Activated T-helper 1 cell treated with Interleukin-2 at 50 U/mL for 16 hours (primary cell): ENCODE results near the gene USP8.
"Not testable (repeated sequence)": the region's sequence is repeated elsewhere in the genome, so short reads cannot be mapped to it uniquely, and the experiment has no call there.

Experiments used
- DNase-seq: peaks from one replicate; pipeline ENCODE4 v3.0.0-alpha.2; 2020; ENCODE audit warnings: low read depth

Gene USP8

DNA sequence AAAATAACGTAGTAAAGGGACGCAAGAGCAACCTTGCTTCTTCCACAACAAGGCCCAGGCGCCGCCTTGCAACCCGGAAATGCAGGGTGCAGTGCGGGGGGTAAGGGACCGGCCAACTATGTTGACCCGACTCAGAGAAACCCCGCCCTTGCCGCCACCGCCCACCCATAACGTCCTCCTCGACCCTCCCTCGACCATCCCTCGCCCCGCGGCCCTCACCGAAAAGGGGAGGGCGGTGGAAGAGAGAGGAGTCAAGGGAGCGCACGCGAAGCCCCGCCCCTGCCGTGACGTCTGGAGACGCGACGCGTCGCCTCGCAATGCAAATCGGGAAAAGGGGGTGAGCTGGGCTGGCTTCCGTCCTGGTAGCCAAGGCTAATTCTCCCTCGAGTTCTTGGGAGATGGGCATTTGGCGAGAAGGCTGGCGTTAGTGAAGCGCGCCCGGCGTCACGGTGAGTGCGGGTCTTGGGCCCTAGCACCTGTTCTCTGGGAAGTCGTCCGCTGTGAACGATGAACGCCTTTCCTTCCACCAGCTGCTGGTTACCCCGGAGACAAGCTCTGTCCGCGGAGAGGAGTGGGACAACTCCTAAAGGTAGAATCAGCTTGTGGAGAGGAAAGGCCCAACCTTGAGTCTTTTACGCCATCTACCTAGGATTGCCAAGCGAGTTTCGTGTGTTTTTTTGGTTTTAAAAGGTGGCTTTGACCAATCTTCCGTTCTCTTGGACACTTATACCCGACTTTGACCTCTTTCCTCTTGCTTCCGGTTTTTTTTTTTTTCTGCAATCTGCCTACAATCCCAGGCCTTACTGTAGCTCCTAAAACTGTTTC, at the start of gene USP8:
Gene USP8 (plus strand): TSS at position 340 of the 825 bp plus-strand sequence. CDS start 14,669 bp downstream, outside the sequence.
- DNase-seq = peak; percentile 85

DNA sequence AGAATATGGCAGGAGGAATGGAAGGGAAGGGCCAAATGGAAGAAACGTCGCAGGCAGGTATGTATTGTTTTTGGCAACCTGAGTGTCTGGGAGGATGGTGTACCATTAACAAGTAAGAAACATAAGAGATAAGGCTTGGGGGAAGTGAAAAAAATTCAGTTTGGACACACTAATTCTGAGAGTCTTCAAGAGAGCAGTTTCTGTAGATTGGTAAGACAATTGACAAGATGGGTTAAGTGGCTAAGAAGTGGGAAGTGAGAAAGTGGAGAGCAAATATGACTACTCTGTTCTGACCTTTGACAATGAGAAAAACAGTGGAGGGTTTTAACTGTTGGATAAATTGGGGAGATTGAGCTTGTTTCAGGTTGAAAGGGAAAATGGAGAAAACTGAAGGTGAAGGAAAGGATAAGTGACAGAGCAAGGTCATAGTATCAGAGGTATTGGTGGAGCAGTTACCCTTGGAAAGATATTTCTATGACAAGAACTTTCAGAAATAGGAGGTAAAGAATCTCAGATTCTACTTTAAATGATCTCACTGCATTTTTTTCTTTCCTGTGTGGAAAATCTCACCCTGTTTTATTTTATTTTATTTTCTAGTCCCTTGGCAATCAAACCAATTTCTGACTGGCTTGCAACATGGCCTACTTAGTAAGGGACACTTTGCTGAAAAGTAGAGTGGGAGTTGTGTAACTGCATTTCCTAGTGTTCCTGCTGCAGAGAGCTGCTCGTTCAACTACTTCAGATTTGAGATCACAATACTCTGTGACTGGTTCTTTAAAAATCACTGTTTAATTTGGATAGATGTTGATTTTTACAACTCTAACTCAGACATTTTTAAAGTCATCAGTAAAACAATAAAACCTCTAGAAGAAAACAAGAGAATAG, 46.1 kb upstream of the USP8 start:
- no peak for DNase-seq

DNA sequence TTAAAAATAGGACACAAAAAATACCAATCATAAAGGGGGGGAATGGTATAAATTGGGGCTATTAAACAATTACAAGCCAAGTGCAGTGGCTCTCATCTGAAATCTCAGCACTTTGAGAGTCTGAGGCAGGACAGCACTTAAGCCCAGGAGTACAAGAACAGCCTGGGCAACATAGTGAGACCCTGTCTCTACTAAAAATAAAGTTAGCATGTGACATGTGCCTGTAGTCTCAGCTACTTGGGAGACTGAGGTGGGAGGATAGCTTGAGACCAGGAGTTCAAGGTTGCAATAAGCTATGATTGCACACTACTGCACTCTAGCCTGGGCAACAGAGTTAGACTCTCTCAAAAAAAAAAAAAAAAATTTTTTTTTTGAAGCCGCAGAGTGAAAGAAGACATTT, 45.4 kb upstream of the USP8 start:
- no peak for DNase-seq

DNA sequence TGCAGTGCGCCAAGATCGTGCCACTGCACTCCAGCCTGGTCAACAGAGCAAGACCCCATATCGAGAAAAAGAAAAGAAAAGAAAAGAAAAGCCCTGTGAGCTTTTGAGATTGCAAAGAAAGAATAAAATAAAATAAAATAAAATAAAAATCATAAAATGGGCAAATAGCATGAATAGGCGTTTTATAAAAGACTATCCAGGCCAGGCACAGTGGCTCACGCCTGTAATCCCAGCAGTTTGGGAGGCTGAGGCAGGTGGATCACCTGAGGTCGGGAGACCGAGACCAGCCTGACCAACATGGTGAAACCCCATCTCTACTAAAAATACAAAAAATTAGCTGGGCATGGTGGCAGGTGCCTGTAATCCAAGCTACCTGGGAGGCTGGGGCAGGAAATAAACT, 44.8 kb upstream of the USP8 start:
- DNase-seq = not testable (repeated sequence)

DNA sequence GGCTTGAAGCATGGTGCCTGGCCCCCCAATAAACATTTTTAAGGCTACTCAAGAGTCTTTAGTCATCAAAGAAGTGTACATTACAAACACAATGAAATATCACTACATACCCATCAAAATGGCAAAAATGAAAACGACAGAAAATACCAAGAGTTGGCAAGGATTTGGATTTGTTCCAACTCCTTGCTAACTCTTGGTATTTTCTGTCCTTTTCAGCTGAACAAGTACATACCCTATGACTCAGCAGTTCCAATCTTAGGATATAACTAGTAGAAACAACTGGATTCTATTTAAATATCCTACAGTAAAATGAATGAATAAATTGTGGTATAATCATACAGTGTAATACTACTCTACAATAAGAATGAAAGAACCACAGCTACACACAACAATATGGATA, 44.1 kb upstream of the USP8 start:
- DNase-seq = no peak

DNA sequence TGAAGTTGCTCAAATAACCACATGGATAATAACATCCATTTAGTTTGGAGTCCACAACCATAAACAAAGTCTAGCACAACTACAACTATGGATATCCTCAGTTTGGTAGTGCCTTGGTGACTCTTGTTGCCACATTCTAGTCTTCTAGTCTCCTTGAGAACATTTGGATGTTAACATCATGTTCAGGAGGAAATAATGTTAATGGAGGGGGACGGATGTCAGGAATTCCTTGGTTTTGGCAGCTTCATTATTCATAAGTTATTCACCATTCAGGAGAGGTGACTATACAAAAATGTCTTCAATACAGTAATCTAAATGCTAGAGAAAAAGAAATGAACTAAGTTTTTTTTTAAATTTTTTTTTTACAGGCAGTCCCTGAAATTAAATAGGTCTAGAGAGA, 42.8 kb upstream of the USP8 start:
- no peak for DNase-seq

DNA sequence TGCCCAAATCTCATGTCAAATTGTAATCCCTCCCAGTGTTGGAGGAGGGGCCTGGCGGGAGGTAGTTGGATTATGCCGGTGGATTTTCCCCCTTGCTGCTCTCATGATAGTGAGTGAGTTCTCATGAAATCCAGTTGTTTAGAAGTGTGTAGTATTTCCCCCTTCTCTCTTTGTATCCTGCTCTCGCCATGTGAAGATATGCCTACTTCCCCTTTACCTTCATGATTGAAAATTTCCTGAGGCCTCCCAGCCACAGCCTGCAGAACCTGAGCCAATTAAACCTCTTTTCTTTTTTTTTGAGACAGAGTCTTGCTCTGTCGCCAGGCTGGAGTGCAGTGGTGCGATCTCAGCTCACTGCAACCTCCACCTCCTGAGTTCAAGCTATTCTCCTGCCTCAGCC, 41.8 kb upstream of the USP8 start:
- not testable (repeated sequence) for DNase-seq

DNA sequence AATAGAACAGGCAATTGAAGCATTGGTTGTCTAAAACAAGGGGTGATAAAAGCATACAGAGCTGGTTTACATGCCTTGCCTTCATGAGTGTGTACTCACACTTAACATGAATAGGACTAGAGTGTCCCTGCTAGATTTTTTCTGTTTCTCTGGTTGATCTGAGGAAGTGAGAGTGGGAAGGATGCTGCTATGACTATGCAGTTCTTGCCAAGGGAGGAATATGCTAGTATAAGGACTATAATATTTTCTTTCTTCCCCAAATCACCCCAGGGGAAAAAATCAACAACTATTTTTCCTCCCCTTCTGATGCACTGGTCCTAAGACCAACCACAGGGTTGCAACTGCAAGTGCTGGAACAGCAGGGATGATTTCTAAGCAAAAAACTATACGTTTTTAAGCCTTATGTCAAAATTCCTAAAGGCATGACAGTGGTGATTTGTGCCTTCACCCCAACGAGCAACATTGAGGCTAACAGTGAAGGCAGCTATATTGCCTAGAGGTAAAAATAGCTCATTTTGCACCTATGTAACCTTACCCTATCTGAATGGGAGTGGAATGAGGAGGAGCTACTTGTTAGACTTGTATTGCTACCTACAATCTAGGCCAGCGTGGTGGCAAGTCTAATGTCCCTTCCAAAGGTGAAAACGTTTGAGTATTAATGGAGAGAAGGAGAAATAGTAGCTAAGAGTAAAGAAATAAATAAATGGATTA, 33.5 kb upstream of the USP8 start:
- DNase-seq = no peak

DNA sequence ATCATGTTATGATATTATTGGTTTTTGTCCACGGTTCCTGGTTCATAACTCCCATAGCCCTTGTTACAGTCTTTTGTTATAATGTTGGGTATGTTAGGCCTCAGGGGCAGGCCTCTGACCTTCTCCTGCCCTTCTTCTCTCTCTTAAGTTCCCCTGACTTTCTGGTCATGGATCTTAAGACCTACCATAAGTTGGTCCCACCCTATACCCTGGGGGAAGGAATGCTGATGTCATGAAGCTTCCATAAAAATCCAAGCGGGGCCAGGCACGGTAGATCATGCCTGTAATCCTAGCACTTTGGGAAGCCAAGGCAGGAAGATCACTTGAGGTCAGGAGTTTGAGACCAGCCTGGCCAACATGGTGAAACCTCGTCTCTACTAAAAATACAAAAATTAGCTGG, 32.6 kb upstream of the USP8 start:
- not testable (repeated sequence) for DNase-seq

DNA sequence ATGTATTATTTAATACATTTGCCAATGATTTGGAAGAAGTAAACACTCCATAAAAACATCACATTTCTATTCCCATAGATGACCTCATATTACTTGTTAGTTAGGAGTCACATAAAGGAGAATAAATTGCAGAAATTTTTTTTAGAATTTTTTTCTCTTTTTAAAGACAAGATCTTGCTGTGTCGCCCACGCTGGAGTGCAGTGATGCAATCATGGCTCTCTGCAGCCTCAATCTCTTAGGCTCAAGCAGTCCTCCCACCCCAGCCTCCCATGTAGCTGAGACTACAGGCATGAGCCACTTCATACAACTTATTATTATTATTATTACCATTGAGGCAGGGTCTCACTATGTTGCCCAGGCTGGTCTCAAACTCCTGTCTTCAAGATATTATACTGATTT, 12.3 kb upstream of the USP8 start:
- no peak for DNase-seq

DNA sequence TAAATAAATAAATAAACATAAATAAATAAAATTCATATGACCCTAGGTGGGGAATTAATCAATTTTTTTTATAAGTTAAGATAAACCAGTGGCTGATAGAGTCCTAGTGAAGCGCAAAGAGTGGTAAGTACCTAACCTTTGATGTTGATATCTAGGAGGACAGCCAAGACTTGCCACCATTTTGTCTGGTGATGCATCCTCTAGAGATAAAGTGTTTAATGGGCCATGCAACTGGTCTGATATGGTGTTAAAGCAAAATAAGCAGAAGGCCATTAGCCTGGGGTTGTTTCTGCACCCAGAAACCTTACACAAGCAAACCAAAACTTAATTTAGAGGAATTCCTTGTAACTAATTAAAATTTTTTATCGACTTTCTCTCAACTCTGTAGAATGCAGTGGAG, 9.6 kb upstream of the USP8 start:
- DNase-seq = no peak

DNA sequence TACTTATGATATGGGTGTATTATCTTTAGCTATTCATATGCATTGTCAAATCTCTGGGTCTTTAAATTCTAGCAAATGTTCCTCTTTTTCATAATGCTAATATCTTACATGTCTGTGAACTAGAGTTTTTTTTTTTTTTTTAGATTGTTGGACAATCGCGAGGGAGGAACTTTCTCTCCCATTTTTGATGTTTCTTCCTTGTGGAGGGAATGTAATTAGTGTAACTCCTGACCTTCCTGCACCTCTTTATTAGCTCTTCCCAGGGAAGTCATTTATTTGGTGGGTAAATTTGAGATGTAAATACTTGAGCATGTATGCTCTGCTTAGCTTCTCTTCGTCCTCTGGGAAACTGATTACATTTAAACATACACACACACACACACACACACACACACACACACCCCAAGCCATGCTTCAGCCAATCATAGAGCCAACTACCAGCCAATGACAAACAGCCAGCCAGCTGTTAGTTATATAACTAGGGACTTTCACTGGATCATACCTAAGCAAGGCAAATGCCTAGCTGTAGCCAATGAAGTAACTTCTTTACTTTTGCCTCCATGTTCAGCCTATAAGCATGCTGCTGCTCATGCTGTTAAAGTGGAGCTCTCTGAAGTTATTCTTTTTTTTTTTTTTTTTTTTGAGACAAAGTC, 8.3 kb upstream of the USP8 start:
- no peak for DNase-seq

DNA sequence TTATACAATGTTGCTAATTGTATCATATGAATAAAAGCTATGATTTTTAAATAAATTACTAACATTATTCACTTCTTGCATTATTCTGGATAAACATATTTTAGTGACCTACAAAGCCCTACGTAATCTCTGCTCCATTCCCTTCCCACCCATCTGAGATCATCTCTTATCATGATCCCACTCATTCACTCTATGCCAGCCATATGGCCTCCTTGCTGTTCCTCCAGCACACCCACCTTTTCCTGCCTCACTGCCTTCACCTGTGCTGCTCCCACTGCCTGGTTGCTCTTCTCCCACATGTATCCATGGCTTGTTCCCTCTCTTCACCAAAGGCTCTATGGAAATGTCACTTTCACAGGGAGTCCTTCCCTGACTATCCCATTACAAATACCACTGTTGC, 7.3 kb upstream of the USP8 start:
- DNase-seq = no peak

DNA sequence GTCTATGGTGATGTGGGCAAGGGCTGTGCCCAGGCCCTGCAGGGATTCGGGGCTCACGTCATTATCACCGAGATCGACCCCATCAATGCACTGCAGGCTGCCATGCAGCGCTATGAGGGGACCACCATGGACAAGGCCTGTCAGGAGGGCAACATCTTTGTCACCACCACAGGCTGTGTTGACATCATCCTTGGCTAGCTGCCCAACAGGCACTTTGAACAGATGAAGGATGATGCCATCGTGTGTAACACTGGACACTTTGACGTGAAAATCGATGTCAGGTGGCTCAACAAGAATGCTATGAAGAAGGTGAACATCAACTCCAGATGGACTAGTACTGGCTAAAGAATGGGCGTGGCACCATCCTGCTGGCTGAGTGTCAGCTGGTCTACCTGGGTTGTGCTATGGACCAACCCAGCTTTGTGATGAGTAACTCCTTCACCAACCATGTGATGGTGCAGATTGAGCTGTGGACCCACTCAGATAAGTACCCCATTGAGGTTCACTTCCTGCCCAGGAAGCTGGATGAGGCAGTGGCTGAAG, 6.1 kb upstream of the USP8 start:
- no peak for DNase-seq

DNA sequence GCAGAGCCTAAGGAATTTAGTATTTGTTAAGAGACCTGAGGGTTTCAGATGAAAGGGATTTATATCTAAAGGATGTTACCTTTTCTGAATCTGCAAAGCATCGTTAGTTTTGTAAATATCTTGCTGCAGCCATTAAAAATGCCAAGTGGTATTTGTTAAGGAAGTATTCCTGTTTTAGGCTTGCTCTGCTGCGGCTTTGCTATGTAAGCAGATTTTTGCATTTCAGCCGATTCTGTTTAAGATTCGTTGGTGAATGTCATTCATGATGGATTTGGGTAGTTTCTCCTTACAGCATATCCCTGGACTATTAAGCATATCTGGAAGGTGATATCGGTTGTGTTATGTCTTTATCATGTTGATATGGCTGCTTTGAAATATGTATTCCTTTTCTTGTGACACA, 1.0 kb downstream of the USP8 start:
- no peak for DNase-seq

DNA sequence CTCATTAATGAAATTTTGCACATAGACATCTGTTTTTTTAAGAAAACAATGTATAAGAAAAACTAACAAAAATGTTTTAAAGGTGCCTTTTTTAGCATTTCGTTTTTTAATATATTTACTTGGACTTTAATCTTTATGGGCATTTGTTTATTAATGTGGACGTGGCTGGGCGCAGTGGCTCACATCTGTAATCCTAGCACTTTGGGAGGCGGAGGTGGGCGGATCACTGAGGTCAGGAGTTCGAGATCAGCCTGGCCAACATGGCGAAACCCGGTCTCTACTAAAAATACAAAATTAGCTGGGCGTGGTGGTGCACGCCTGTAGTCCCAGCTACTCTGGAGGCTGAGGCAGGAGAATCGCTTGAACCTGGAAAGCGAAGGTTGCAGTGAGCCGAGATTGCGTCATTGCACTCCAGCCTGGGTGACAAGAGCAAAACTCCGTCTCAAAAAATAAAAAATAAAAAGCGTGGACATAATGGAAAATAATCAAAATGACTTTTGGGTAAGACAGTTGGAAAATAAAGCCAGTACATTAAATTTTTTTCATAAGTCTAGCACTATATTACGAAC, 1.6 kb downstream of the USP8 start:
- not testable (repeated sequence) for DNase-seq

DNA sequence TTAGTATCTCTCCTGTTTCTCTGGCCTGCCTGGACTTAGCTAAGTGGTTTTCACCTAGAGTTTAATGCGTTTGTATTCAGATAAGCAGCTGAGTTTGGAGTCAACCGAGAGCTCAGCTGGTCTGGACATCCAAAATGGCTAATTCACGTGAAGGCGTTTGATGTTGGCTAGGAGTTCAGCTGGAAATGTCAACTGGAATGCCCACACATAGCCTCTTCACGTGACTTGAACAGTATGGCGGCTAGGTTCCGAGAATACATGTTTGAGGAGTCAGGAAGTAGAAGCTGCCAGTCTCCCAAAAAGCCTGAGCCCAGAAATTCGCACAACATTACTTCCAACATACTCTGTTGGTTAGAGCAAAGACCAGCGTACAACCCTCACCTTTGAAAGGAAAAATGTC, 2.2 kb downstream of the USP8 start:
- no peak for DNase-seq

DNA sequence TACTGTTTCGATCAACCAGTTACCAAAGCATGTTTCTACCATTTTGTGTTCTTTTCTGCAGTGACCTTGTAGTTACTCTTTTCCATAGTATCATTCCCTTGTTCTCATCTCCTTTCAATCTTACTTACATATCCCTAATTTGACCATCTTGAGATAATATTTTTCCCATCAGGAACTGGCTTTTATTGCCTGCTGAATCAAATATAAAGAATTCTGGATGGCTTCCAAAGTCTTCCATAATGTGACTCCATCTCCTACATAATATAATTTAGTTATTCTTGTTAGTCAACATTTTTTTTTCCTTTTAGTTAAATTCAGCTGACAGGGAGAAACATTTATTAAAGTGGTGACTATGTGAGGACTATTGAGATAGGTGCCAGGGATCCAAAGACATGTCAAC, 7.0 kb downstream of the USP8 start:
- no peak for DNase-seq

DNA sequence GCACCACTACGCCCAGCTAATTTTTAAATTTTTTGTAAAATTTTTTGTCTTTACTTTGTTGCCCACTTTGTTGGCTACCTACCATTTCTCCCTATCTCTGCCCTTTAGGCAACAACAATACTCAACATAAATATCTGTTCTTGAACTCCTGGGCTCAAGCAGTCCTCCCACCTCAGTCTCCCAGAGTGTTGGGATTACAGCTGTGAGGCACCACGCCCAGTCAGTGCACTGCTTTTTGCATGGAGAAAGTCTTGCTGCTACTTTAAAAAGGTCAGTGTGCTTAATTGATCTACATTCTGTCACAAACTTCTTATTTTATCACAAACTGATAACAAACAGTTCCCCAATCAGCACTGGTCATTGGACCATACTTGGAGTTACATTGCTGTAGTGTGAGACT, 8.0 kb downstream of the USP8 start:
- no peak for DNase-seq

DNA sequence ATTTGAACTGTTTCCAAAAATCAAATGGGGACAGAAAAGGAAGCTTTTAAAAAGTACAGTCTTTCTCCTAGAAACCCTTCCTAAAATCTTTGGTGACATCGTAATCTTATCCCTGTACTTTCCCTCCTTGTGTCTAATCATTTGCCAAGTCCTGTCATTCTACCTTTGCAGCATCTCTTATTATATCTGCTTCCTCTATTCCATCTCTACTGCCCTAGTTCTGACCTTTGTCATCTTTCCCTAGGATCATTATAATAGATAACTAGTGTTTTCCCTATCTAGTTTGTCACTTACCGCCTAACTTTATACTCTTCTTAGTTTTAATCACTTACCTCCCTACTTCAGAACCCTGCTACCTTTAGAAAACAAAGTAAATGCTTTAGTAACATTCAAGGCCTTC, 11.6 kb downstream of the USP8 start:
- no peak for DNase-seq

DNA sequence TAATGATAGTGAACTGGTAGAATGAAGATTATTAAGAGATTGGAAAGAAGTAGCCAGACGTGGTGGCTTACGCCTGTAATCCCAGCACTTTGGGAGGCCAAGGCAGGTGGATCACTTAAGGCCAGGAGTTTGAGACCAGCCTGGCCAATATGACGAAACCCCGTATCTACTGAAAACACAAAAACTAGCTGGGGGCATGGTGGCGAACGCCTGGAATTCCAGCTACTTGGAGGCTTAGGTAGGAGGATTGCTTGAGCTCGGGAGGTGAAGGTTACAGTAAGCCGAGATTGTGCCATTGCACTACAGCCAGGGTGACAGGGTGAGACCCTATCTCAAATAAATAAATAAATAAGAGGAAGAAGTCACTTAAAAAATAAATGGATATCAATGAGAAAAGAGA, 14.0 kb downstream of the USP8 start:
- no peak for DNase-seq
